ENCODE results near the gene AHSP.
"Not testable (repeated sequence)": the region's sequence is repeated elsewhere in the genome, so short reads cannot be mapped to it uniquely, and the experiment has no call there.

AHSP gene

GRCh38 chr16:31532120-31532519 lies 4.4 kb downstream of the AHSP start:
- no peak for DNase-seq

GRCh38 chr16:31532896-31533295 lies 5.2 kb downstream of the AHSP start:
- no peak for DNase-seq

GRCh38 chr16:31535737-31536136 lies 8.0 kb downstream of the AHSP start:
- DNase-seq: no peak

- no peak for DNase-seq
These were observed 9.2 kb downstream of the AHSP start for GRCh38 chr16:31536804-31537361.

- no peak for DNase-seq
These were observed 9.9 kb downstream of the AHSP start for GRCh38 chr16:31537362-31538242.

GRCh38 chr16:31538243-31538598 lies 10.5 kb downstream of the AHSP start:
- not testable (repeated sequence) for DNase-seq

DNA sequence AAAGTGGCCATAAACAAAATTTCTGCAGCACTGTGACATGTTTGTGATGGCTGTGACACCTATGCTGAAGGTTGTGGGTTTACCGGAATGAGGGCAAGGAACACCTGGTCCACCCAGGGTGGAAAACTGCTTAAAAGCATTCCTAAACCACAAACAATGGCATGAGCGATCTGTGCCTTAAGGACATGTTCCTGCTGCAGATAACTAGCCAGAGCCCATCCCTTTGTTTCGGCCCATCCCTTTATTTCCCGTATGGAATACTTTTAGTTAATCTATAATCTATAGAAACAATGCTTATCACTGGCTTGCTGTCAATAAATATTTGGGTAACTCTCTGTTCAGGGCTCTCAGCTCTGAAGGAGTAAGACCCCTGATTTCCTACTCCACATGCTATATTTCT lies 12.1 kb downstream of the AHSP start:
- DNase-seq: not testable (repeated sequence)

- no peak for DNase-seq
These were observed 15.1 kb downstream of the AHSP start for GRCh38 chr16:31542763-31543162.

DNA sequence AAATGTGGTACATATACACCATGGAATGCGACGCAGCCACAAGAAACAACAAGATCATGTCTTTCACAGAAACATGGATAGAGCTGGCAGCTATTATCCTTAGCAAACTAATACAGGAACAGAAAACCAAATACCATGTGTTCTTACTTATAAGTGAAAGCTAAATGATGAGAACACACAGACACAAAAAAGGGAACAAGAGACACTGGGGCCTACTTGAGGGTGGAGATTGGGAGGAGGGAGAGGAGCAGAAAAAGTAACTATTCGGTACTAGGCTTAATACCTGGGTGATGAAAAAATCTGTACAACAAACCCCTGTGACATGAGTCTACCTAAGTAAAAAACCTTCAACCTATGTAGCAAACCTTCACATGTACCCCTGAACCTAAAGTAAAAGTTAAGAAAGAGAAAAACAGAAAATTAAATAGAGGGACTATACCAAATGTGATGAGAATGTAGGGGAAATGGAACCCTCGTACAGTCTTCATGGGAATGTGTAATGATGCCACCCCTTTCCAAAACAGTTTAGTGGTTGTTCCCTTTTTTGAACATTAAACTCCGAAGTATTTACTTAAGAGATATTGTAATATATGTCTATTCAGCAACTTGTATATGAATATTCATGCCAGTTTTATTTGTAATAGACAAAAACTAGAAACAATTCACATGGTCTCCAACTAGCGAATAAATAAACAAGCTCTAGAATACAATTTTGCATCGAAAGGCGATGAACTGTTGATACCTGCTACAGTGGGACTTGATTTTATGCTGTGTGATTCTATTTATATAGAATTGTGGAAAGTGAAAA lies 33.9 kb downstream of the AHSP start:
- no peak for DNase-seq

- no peak for DNase-seq
These were observed 41.1 kb downstream of the AHSP start for GRCh38 chr16:31568577-31569359.

- no peak for DNase-seq
These were observed 41.6 kb downstream of the AHSP start for GRCh38 chr16:31569360-31569717.

DNA sequence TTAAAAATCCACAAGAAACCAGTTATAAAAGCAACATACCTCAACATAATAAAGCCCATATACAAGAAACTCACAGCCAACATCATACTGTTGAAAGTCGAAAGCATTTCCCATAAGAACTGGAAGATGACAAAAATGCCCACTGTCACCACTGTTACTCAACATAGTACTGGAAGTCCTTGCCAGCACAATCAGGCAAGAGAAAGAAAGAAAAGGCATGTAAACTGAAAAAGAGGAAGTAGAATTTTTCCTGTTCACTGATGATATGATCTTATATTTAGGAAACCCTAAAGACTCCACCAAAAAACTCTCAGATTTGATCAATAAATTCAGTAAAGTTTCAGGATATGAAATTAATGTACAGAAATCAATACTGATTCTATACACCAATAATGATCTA lies 45.1 kb downstream of the AHSP start:
- DNase-seq: no peak

DNA sequence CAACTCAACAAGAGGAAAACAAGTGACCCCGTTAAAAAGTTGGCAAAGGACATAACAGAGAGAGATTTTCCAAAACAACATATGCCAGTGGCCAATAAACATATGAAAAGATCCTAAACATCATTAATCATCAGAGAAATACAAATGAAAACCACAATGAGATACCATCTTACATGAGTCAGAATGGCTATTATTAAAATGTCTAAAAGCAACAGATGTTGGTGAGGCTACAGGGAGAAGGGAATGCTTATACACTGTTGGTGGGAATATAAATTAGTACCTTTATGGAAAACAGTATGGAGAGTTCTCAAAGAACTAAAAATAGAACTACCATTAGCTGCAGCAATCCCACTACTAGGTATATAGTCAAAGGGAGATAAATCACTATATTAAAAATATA lies 46.5 kb downstream of the AHSP start:
- not testable (repeated sequence) for DNase-seq

- DNase-seq: no peak
These were observed 49.7 kb downstream of the AHSP start for GRCh38 chr16:31577411-31577810.
